SK-N-MC (cell line): ENCODE data around the gene NPLOC4.

Experiments
- DNase-seq: peaks from one replicate; pipeline ENCODE4 v3.0.0-alpha.2; 2011; ENCODE audit warnings: low read depth, low spot score
- H3K27ac ChIP-seq: fragments of 200-600 bp; sonication (generic); 2 replicates; pipeline ENCODE4 v1.5.1; 2016; ENCODE audit warnings: mixed run types
- H3K36me3 ChIP-seq: fragments of 200-600 bp; sonication (generic); 2 replicates; pipeline ENCODE4 v1.6.1; 2017; ENCODE audit warnings: antibody characterized with exemption, low read length, mixed read lengths; ENCODE audit not compliant: insufficient read depth
- H3K4me3 ChIP-seq: fragments of 200-600 bp; sonication (generic); 2 replicates; pipeline ENCODE4 v1.5.1; 2016
- H3K9ac ChIP-seq: fragments of 200-600 bp; sonication (generic); 2 replicates; pipeline ENCODE4 v1.8.0; 2017; ENCODE audit warnings: mixed run types, mixed read lengths; ENCODE audit not compliant: insufficient read length
- H3K9me3 ChIP-seq: fragments of 200-600 bp; sonication (generic); 2 replicates; pipeline ENCODE4 v1.6.1; 2017; ENCODE audit warnings: low read depth, mild to moderate bottlenecking, antibody characterized with exemption, low read length, moderate library complexity, mixed read lengths
- EZH2 ChIP-seq: fragments of 200-600 bp; sonication (generic); IDR thresholded peaks from one replicate; pipeline ENCODE4 v1.6.1; 2017; ENCODE audit warnings: antibody characterized with exemption
- FOXP2 ChIP-seq: optimal IDR thresholded peaks from 2 replicates; pipeline ENCODE3; 2011; ENCODE audit warnings: mild to moderate bottlenecking, moderate library complexity; ENCODE audit not compliant: insufficient read depth; ENCODE audit errors: extremely low read length, control extremely low read depth
- POLR2AphosphoS5 ChIP-seq: IDR thresholded peaks from 2 replicates; pipeline ENCODE4 v1.6.1; 2012; ENCODE audit warnings: mild to moderate bottlenecking, low read depth, low read length, borderline replicate concordance

The NPLOC4 gene

GRCh38 chr17:81655378-81656117 is 18.6 kb upstream of the NPLOC4 start:
- Histone ChIP-seq H3K9me3 (no peaks in the 10 kb centered on the region), H3K36me3 (no peaks in the 10 kb centered on the region), H3K27ac (no peak overlapping the region), H3K9ac (no peak overlapping the region), H3K4me3 (no peak overlapping the region)
- no peak for TF ChIP-seq EZH2
- no peak for TF ChIP-seq FOXP2
- no peak for TF ChIP-seq POLR2AphosphoS5
- DNase-seq = no peak

- H3K27ac ChIP-seq = peak overlapping the region; percentile 67
- DNase-seq = no peak
- no peaks in the 10 kb centered on the region for H3K9me3 ChIP-seq
These were observed 16.2 kb upstream of the NPLOC4 start for GRCh38 chr17:81652906-81653771.

GRCh38 chr17:81651692-81652091 is 14.8 kb upstream of the NPLOC4 start:
- TF ChIP-seq POLR2AphosphoS5 (no peak), EZH2 (no peak)
- no peak overlapping the region for H3K9ac ChIP-seq
- no peak for DNase-seq
- no peaks in the 10 kb centered on the region for H3K36me3 ChIP-seq
- no peaks in the 10 kb centered on the region for H3K9me3 ChIP-seq
- H3K27ac ChIP-seq = no peak overlapping the region
- no peak overlapping the region for H3K4me3 ChIP-seq

More at GRCh38 chr17:81652906-81653771, 16.2 kb upstream of the NPLOC4 start:
- no peak overlapping the region for H3K9ac ChIP-seq
- no peak overlapping the region; the same call in 1 of the 2 replicates for H3K4me3 ChIP-seq
- H3K36me3 ChIP-seq = no peaks in the 10 kb centered on the region
- TF ChIP-seq POLR2AphosphoS5 = no peak
- TF ChIP-seq FOXP2 = no peak
- TF ChIP-seq EZH2 = no peak

- H3K9me3 ChIP-seq = no peaks in the 10 kb centered on the region
- H3K27ac ChIP-seq = no peak overlapping the region
- H3K4me3 ChIP-seq = no peak overlapping the region
- TF ChIP-seq POLR2AphosphoS5 (no peak), FOXP2 (no peak), EZH2 (no peak)
- H3K9ac ChIP-seq = no peak overlapping the region
- no peaks in the 10 kb centered on the region for H3K36me3 ChIP-seq
- DNase-seq = no peak
These were observed 14.0 kb upstream of the NPLOC4 start for GRCh38 chr17:81650951-81651350.

- no peak overlapping the region for H3K4me3 ChIP-seq
- H3K27ac ChIP-seq = no peak overlapping the region
- H3K9ac ChIP-seq = no peak overlapping the region
- TF ChIP-seq EZH2 = no peak
- no peak for TF ChIP-seq POLR2AphosphoS5
- no peak for TF ChIP-seq FOXP2
- no peaks in the 10 kb centered on the region for H3K9me3 ChIP-seq
- no peaks in the 10 kb centered on the region for H3K36me3 ChIP-seq
- no peak for DNase-seq
These were observed 11.8 kb upstream of the NPLOC4 start for GRCh38 chr17:81648707-81649085.

- Histone ChIP-seq H3K4me3 (no peak overlapping the region), H3K9me3 (no peaks in the 10 kb centered on the region), H3K36me3 (no peaks in the 10 kb centered on the region), H3K9ac (no peak overlapping the region), H3K27ac (no peak overlapping the region)
- TF ChIP-seq FOXP2 = no peak
- no peak for TF ChIP-seq POLR2AphosphoS5
- TF ChIP-seq EZH2 = no peak
- DNase-seq = no peak
These were observed 11.2 kb upstream of the NPLOC4 start for GRCh38 chr17:81648013-81648706.

- H3K9me3 ChIP-seq = no peaks in the 10 kb centered on the region
- no peaks in the 10 kb centered on the region for H3K36me3 ChIP-seq
- no peak for DNase-seq
- no peak overlapping the region for H3K9ac ChIP-seq
- no peak for TF ChIP-seq FOXP2
- TF ChIP-seq POLR2AphosphoS5 = no peak
- no peak overlapping the region for H3K4me3 ChIP-seq
- H3K27ac ChIP-seq = no peak overlapping the region
These were observed 10.7 kb upstream of the NPLOC4 start for GRCh38 chr17:81647640-81648012.

GRCh38 chr17:81646869-81647600 is 10.1 kb upstream of the NPLOC4 start:
- H3K9ac ChIP-seq = no peak overlapping the region
- no peaks in the 10 kb centered on the region for H3K9me3 ChIP-seq
- no peak for DNase-seq
- H3K4me3 ChIP-seq = no peak overlapping the region
- TF ChIP-seq FOXP2 = no peak
- no peak for TF ChIP-seq POLR2AphosphoS5
- no peak for TF ChIP-seq EZH2
- no peaks in the 10 kb centered on the region for H3K36me3 ChIP-seq
- H3K27ac ChIP-seq = no peak overlapping the region
